Skeletal muscle tissue (tissue), 4 donors: Measurements from ENCODE around the gene GALNT9. TPM values are rescaled to one million over a fixed set of nuclear protein-coding genes. Genes with fewer than 3 reads are reported as not detected.

ENCODE experiments used
- H3K27ac ChIP-seq: one replicate; pipeline ENCODE4 v1.7.0; 2013; ENCODE audit warnings: mild to moderate bottlenecking, low read depth, low read length, inconsistent platforms
- H3K27me3 ChIP-seq, 3 donors: one replicate each; pipeline ENCODE4 v1.7.0; 2013; ENCODE audit warnings: low read length in 3 of 3; ENCODE audit not compliant: control insufficient read depth in 3 of 3, insufficient read depth in 3 of 3
- H3K36me3 ChIP-seq, 3 donors: one replicate each; pipeline ENCODE4 v1.7.0; 2013; ENCODE audit warnings: low read length in 3 of 3; ENCODE audit not compliant: control insufficient read depth in 3 of 3, insufficient read depth in 3 of 3
- H3K4me1 ChIP-seq, 3 donors: one replicate each; pipeline ENCODE4 v1.7.0; 2013; ENCODE audit warnings: low read length in 3 of 3, mild to moderate bottlenecking in 3 of 3; ENCODE audit not compliant: control insufficient read depth in 3 of 3, insufficient read depth in 3 of 3
- H3K4me3 ChIP-seq, 3 donors: one replicate each; pipeline ENCODE4 v1.7.0; 2013; ENCODE audit warnings: low read length in 3 of 3
- H3K9ac ChIP-seq, 3 donors: one replicate each; pipeline ENCODE4 v1.7.0; 2013; ENCODE audit warnings: low read length in 3 of 3, mild to moderate bottlenecking in 3 of 3, moderate library complexity in 2 of 3, low read depth in 1 of 3
- H3K9me3 ChIP-seq, 3 donors: one replicate each; pipeline ENCODE4 v1.7.0; 2013; ENCODE audit warnings: low read length in 3 of 3; ENCODE audit not compliant: control insufficient read depth in 3 of 3
- total RNA-seq: library from RNA; depleted of rRNA; stranded (reverse); fragments of >200 nt; gene quantifications from one replicate; pipeline ENCODE4 v1.2.3, GENCODE V29; 2014
- donor health status: Osteomylitis.

The GALNT9 gene
- total RNA-seq, 1 donor from 2014 or later, result 0.52 TPM

- peaks cover 0 to 4% (median 3%) of the 10 kb centered on the region in 3 donors for H3K4me1 ChIP-seq
- peaks cover 76 to 95% (median 85%) of the 10 kb centered on the region in 3 donors for H3K27me3 ChIP-seq
- H3K36me3 ChIP-seq, result no peaks in the 10 kb centered on the region
These were observed 47.1 kb downstream of the GALNT9 start for GRCh38 chr12:132282031-132282949.

GRCh38 chr12:132281038-132281437, 48.4 kb downstream of the GALNT9 start:
- H3K9ac ChIP-seq, result no peak overlapping the region
- H3K27me3 ChIP-seq, result peaks cover 79 to 95% (median 85%) of the 10 kb centered on the region in 3 donors
- no peaks in the 10 kb centered on the region for H3K9me3 ChIP-seq
- no peaks in the 10 kb centered on the region for H3K36me3 ChIP-seq
- no peak overlapping the region for H3K27ac ChIP-seq
- no peak overlapping the region for H3K4me3 ChIP-seq
- H3K4me1 ChIP-seq, result peaks cover 0 to 4% (median 3%) of the 10 kb centered on the region in 3 donors

More at GRCh38 chr12:132282031-132282949, 47.1 kb downstream of the GALNT9 start:
- H3K9me3 ChIP-seq, result no peaks in the 10 kb centered on the region
- H3K4me3 ChIP-seq, result no peak overlapping the region
- no peak overlapping the region for H3K27ac ChIP-seq
- no peak overlapping the region for H3K9ac ChIP-seq

GRCh38 chr12:132280406-132280805, 49.0 kb downstream of the GALNT9 start:
- no peak overlapping the region for H3K27ac ChIP-seq
- peaks cover 0 to 4% (median 3%) of the 10 kb centered on the region in 3 donors for H3K4me1 ChIP-seq
- peaks cover 82 to 97% (median 85%) of the 10 kb centered on the region in 3 donors for H3K27me3 ChIP-seq

GRCh38 chr12:132279930-132280329, 49.5 kb downstream of the GALNT9 start:
- Histone ChIP-seq H3K4me3 (no peak overlapping the region), H3K27me3 (peaks cover 82 to 97% (median 85%) of the 10 kb centered on the region in 3 donors), H3K4me1 (peaks cover 0 to 4% (median 3%) of the 10 kb centered on the region in 3 donors), H3K9me3 (no peaks in the 10 kb centered on the region), H3K36me3 (no peaks in the 10 kb centered on the region), H3K27ac (no peak overlapping the region), H3K9ac (no peak overlapping the region)

More at GRCh38 chr12:132280406-132280805, 49.0 kb downstream of the GALNT9 start:
- no peak overlapping the region for H3K4me3 ChIP-seq
- H3K9ac ChIP-seq, result no peak overlapping the region
- H3K9me3 ChIP-seq, result no peaks in the 10 kb centered on the region
- no peaks in the 10 kb centered on the region for H3K36me3 ChIP-seq

GRCh38 chr12:132279184-132279889, 50.1 kb downstream of the GALNT9 start:
- Histone ChIP-seq H3K27me3 (peaks cover 82 to 97% (median 86%) of the 10 kb centered on the region in 3 donors), H3K4me3 (no peak overlapping the region), H3K4me1 (peaks cover 0 to 4% (median 3%) of the 10 kb centered on the region in 3 donors)

GRCh38 chr12:132278401-132279183, 50.8 kb downstream of the GALNT9 start:
- Histone ChIP-seq H3K4me1 (peaks cover 0 to 4% (median 3%) of the 10 kb centered on the region in 3 donors), H3K4me3 (no peak overlapping the region), H3K27me3 (peaks cover 81 to 97% (median 86%) of the 10 kb centered on the region in 3 donors)

More at GRCh38 chr12:132279184-132279889, 50.1 kb downstream of the GALNT9 start:
- Histone ChIP-seq H3K36me3 (no peaks in the 10 kb centered on the region), H3K9ac (no peak overlapping the region), H3K9me3 (no peaks in the 10 kb centered on the region), H3K27ac (no peak overlapping the region)

GRCh38 chr12:132277949-132278348, 51.4 kb downstream of the GALNT9 start:
- Histone ChIP-seq H3K27ac (no peak overlapping the region), H3K4me1 (peaks cover 0 to 4% (median 3%) of the 10 kb centered on the region in 3 donors), H3K9ac (no peak overlapping the region), H3K9me3 (no peaks in the 10 kb centered on the region), H3K27me3 (peaks cover 78 to 97% (median 84%) of the 10 kb centered on the region in 3 donors), H3K4me3 (no peak overlapping the region), H3K36me3 (no peaks in the 10 kb centered on the region)

More at GRCh38 chr12:132278401-132279183, 50.8 kb downstream of the GALNT9 start:
- H3K27ac ChIP-seq, result no peak overlapping the region
- H3K9ac ChIP-seq, result no peak overlapping the region
- no peaks in the 10 kb centered on the region for H3K36me3 ChIP-seq
- H3K9me3 ChIP-seq, result no peaks in the 10 kb centered on the region

GRCh38 chr12:132277374-132277941, 51.9 kb downstream of the GALNT9 start:
- Histone ChIP-seq H3K4me3 (no peak overlapping the region), H3K9me3 (no peaks in the 10 kb centered on the region), H3K27me3 (peaks cover 78 to 96% (median 80%) of the 10 kb centered on the region in 3 donors), H3K4me1 (peaks cover 0 to 4% (median 3%) of the 10 kb centered on the region in 3 donors), H3K27ac (no peak overlapping the region), H3K36me3 (no peaks in the 10 kb centered on the region), H3K9ac (no peak overlapping the region)

GRCh38 chr12:132276827-132277373, 52.5 kb downstream of the GALNT9 start:
- H3K4me1 ChIP-seq, result peaks cover 0 to 4% (median 3%) of the 10 kb centered on the region in 3 donors
- no peak overlapping the region for H3K27ac ChIP-seq
- H3K27me3 ChIP-seq, result peaks cover 76 to 91% (median 79%) of the 10 kb centered on the region in 3 donors
- H3K36me3 ChIP-seq, result no peaks in the 10 kb centered on the region
- H3K9ac ChIP-seq, result no peak overlapping the region
- peak overlapping the region in 1 of 3 donors; percentile 22 for H3K4me3 ChIP-seq
- H3K9me3 ChIP-seq, result no peaks in the 10 kb centered on the region
